Spleen (tissue), 11 donors: Measurements from ENCODE around the gene CARS1. TPM values are rescaled to one million over a fixed set of nuclear protein-coding genes. Genes with fewer than 3 reads are reported as not detected.

Experiments
- DNase-seq: peaks from one replicate; pipeline ENCODE4 v3.0.0-alpha.2; 2020
- H3K27ac ChIP-seq, 8 donors: fragments of 200-600 bp; sonication (generic) in 7 of 8; 1 replicate in 4 of 8; 2 replicates in 4 of 8; pipeline versions ENCODE4 v1.5.0 to v1.8.0; 2016 to 2021; ENCODE audit warnings: inconsistent platforms in 4 of 8, mild to moderate bottlenecking in 4 of 8, moderate library complexity in 1 of 8
- H3K27me3 ChIP-seq, 7 donors: fragments of 200-600 bp; sonication (generic) in 6 of 7; replicated peaks in 1 of 7; 1 replicate in 4 of 7; 2 replicates in 3 of 7; pipeline versions ENCODE4 v1.5.0 to v1.8.0; 2016 to 2021; ENCODE audit warnings: inconsistent platforms in 3 of 7, mild to moderate bottlenecking in 1 of 7
- H3K36me3 ChIP-seq, 6 donors: fragments of 200-600 bp; sonication (generic) in 5 of 6; 1 replicate in 4 of 6; 2 replicates in 2 of 6; pipeline versions ENCODE4 v1.5.0 to v1.8.0; 2016 to 2021; ENCODE audit warnings: inconsistent platforms in 2 of 6
- H3K4me1 ChIP-seq, 6 donors: fragments of 200-600 bp; sonication (generic) in 5 of 6; 1 replicate in 3 of 6; 2 replicates in 3 of 6; pipeline versions ENCODE4 v1.5.0 to v1.8.0; 2016 to 2021; ENCODE audit warnings: inconsistent platforms in 3 of 6
- H3K4me3 ChIP-seq, 8 donors: fragments of 200-600 bp; sonication (generic) in 7 of 8; 1 replicate in 4 of 8; 2 replicates in 4 of 8; pipeline versions ENCODE4 v1.5.0 to v1.8.0; 2016 to 2021; ENCODE audit warnings: inconsistent platforms in 4 of 8, mild to moderate bottlenecking in 4 of 8, moderate library complexity in 2 of 8
- H3K9me3 ChIP-seq, 8 donors: fragments of 200-600 bp; sonication (generic) in 7 of 8; 1 replicate in 4 of 8; 2 replicates in 4 of 8; pipeline versions ENCODE4 v1.5.0 to v1.8.0; 2016 to 2021; ENCODE audit warnings: inconsistent platforms in 4 of 8
- POLR2A ChIP-seq, 3 donors: fragments of 450-650 bp; IDR thresholded peaks; one replicate each; pipeline ENCODE4 v1.5.1; 2017; ENCODE audit warnings: antibody characterized with exemption in 3 of 3, mild to moderate bottlenecking in 1 of 3
- POLR2AphosphoS5 ChIP-seq, 3 donors: sonication (generic); formaldehyde crosslinking; IDR thresholded peaks; one replicate each; pipeline ENCODE4 v1.5.1; 2017; ENCODE audit warnings: antibody characterized with exemption in 3 of 3
- WGBS, 5 donors: extraction: QIAGEN DNeasy Blood & Tissue Kit in 3 of 5; methylation state at CpG; one replicate each; pipeline versions ENCODE4 v1.1.5 to v1.1.7; 2013 to 2018; 5-methylcytosine and 5-hydroxymethylcytosine counted together
- intact Hi-C: fragments of 100-400 bp; cut with DNase I; formaldehyde crosslinking; loops from one replicate; pipeline ENCODE4 v1.15.0; 2023; ENCODE audit warnings: low total_unique reads
- polyA plus RNA-seq, 3 donors: library from polyadenylated mRNA; stranded (reverse); fragments of 200-250 nt; gene quantifications; one replicate each; pipeline ENCODE4 v1.2.1, GENCODE V29; 2013
- total RNA-seq, 7 donors: library from RNA; depleted of rRNA in 3 of 7; stranded (reverse); fragments of >200 nt in 3 of 7; fragmentation: NEBNext Ultra II Directional in 4 of 7; extraction: Animal tissue kit (Norgen Biotek cat#: 25700) in 4 of 7; gene quantifications; one replicate each; pipeline versions ENCODE4 v1.1.0 to v1.2.1, GENCODE V29; 2016 to 2021
- TF ChIP-seq, protein P1 (sequence below), 11 experiments: fragments of 200-600 bp in 7 of 11; fragments of 450-650 bp in 4 of 11; sonication (generic) in 4 of 11; IDR thresholded peaks in 8 of 11; conservative IDR thresholded peaks in 3 of 11; 1 replicate in 7 of 11; 2 replicates in 4 of 11; pipeline versions ENCODE4 v1.4.0 to v1.8.0; 2016 to 2021; ENCODE audit warnings: antibody characterized with exemption in 11 of 11, inconsistent platforms in 4 of 11, mild to moderate bottlenecking in 1 of 11
- donor health status: healthy with polysubstance abuse.
- donor health status: DM: no; HTN: no; CAD: no; lungs with moderate emphysema.
- donor health status: DM: no; HTN: no; CAD: no.
- donor health status: Bipolar disorder and iron deficiency.
- donor health status: healthy.
- donor health status: DM: no; HTN: no; CAD: no.
- donor health status: DM: yes; HTN: yes; CAD: no.

The CARS1 gene
- total and polyA plus RNA-seq, 10 donors = 18.6 to 64.9 (median 37.5) TPM

DNA sequence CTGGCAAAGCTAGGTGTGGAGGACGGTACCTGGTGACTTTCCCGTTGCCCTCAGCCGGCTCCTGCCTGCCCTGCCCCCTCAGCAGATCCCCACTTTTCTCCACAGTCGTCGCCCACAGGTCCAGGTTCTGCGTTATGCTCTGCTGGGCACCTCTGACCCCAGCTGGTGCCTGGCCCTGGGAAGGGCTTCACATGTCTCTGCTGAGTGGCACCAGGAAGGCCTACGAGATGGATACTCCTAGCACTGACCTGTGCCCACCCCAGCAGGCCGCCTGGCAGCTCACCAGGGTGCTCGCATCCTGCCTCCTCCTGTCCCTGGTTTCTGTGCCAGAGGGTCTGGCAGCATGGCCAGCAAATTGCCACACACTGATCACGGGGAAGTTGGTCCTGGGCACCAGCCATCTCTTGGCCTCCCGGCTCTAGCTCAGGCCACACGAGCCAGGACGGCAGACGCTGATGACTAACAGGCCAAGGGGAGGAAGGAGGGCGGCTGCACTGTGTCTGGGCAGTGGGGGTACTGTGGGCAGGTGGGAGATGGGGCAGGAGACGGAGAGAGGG is 13.8 kb downstream of the CARS1 start:
- intact Hi-C loops = no loop called here
- WGBS, 5 donors = 85 to 95% (median 89%) methylated on average over 14 to 16 of the region's 16 CpGs
- Histone ChIP-seq H3K27me3 (no peaks in the 10 kb centered on the region), H3K36me3 (peaks cover 0 to 97% (median 53%) of the 10 kb centered on the region in 6 donors), H3K4me1 (peaks cover 0 to 18% (median 0%) of the 10 kb centered on the region in 6 donors), H3K4me3 (no peak overlapping the region), H3K9me3 (no peaks in the 10 kb centered on the region), H3K27ac (no peak overlapping the region)
- DNase-seq = peak; percentile 64
- TF ChIP-seq POLR2A (IDR thresholded peaks at IDR 0.05) (no peak), POLR2AphosphoS5 (IDR thresholded peaks at IDR 0.05) (peak in 1 of 3 donors; percentile 20)

DNA sequence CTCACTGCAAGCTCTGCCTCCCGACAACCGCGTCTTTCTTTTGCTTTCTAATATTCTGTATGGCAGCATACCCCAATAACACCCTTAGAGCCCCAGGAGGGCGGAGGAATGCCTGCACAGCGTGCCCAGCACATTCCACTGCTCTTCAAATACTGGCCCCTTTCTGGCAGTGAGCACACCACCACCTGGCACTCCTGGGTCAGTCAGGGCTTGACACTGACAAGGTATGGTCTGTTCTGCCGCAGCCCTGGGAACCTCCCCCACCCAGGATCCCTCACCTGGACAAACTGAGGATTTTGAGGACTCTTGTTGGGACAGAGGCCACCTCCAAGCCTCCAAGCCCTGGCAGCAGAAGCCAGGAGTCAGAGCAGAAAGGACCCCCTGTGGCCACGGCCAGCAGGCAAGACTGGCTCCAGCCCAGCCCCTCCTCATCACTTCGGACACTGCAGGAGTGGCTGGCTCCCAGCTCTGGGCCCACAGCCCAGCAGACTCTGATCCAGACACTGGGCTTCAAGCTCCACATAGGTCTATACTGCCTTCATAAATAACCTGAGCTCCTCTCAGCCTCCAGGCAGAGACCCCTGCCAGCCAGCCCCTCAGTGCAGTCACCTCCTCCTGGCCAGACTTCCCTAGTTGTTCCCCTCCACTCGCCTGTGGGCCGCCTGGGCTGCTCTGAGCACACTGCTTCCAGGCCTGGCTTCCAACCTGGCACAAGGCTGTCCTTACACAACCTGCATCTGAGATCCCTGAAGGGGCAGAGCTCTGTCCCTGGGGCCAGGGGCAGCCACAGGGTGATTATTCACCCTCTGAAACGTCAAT is 14.5 kb downstream of the CARS1 start:
- Histone ChIP-seq H3K36me3 (peaks cover 0 to 100% (median 60%) of the 10 kb centered on the region in 6 donors), H3K4me3 (no peak overlapping the region), H3K27me3 (no peaks in the 10 kb centered on the region), H3K9me3 (no peaks in the 10 kb centered on the region), H3K4me1 (peaks cover 0 to 23% (median 2%) of the 10 kb centered on the region in 6 donors), H3K27ac (no peak overlapping the region)
- intact Hi-C loops = no loop called here
- TF ChIP-seq, protein P1, sequence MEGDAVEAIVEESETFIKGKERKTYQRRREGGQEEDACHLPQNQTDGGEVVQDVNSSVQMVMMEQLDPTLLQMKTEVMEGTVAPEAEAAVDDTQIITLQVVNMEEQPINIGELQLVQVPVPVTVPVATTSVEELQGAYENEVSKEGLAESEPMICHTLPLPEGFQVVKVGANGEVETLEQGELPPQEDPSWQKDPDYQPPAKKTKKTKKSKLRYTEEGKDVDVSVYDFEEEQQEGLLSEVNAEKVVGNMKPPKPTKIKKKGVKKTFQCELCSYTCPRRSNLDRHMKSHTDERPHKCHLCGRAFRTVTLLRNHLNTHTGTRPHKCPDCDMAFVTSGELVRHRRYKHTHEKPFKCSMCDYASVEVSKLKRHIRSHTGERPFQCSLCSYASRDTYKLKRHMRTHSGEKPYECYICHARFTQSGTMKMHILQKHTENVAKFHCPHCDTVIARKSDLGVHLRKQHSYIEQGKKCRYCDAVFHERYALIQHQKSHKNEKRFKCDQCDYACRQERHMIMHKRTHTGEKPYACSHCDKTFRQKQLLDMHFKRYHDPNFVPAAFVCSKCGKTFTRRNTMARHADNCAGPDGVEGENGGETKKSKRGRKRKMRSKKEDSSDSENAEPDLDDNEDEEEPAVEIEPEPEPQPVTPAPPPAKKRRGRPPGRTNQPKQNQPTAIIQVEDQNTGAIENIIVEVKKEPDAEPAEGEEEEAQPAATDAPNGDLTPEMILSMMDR (IDR thresholded peaks at IDR 0.05 in 8 of 11, conservative IDR thresholded peaks at IDR 0.05 in 3 of 11) = no peak
- TF ChIP-seq POLR2AphosphoS5 (IDR thresholded peaks at IDR 0.05) = no peak
- no peak for TF ChIP-seq POLR2A (IDR thresholded peaks at IDR 0.05)
- 85 to 92% (median 88%) methylated on average over 10 to 11 of the region's 11 CpGs for WGBS, 5 donors
- peak; percentile 53 for DNase-seq

DNA sequence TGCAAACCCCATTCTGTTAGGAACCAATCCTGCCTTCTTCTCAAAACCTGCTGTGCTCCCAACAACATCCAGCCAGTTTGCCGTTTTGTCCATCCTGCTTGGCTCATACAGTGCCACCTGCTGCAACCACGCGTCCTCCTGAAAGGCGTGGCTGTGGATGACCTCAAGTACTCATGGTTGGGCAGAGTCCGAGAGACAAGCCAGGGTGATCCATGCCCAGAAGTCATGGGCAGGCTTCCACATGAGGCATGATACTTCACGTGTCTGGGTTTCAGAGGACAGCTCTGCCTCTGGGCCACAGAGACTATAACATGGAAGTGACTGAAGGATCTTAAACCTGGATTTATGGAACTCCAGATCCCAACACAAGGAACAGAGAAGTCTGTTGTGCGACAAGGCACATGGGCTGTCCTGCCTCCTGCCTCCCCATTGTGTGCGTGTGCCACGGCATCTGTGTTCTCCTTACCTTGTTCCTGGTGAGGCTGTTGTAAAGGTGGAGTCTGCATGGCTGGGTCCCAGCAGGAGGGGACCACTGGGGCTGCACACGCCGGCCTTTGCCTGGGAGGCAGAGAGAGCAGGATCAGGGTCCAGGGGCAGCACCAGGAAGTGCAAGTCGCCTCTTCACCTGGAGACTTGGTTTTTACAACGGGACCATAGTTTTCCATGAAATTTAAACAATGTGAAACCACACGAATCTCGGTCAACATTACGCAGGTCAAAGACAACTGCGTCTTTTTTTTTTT is 15.4 kb downstream of the CARS1 start:
- Histone ChIP-seq H3K4me3 (no peak overlapping the region), H3K27me3 (no peaks in the 10 kb centered on the region), H3K36me3 (peaks cover 0 to 100% (median 68%) of the 10 kb centered on the region in 6 donors), H3K9me3 (no peaks in the 10 kb centered on the region), H3K27ac (no peak overlapping the region), H3K4me1 (peaks cover 3 to 31% (median 9%) of the 10 kb centered on the region in 6 donors)
- TF ChIP-seq POLR2AphosphoS5 (IDR thresholded peaks at IDR 0.05) (no peak), POLR2A (IDR thresholded peaks at IDR 0.05) (no peak)
- TF ChIP-seq, protein P1 (IDR thresholded peaks at IDR 0.05 in 8 of 11, conservative IDR thresholded peaks at IDR 0.05 in 3 of 11) = no peak
- 92 to 96% (median 94%) methylated on average over 14 to 17 of the region's 17 CpGs for WGBS, 5 donors
- intact Hi-C loops = no loop called here
- peak; percentile 42 for DNase-seq

DNA sequence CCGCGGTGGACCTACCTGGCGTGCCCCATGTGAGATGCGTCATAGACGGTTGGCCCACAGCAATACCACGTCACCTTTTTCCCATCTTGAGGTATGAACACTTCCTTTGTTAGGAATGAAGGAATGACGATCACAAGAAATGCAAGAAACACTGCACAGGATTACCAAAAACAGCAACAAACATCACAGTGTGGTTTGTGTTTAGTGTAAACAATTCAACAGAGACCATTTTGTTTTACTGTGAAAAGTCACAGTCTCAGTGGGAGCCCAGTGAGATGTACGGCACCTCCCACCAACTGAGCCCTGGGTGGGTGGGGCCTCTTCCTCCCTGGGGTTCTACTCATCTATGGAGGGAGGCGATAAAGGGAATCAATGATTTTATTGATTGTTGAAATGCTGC is 16.3 kb downstream of the CARS1 start:
- Histone ChIP-seq H3K4me3 (no peak overlapping the region), H3K36me3 (peaks cover 0 to 100% (median 73%) of the 10 kb centered on the region in 6 donors), H3K9me3 (no peaks in the 10 kb centered on the region), H3K4me1 (peaks cover 8 to 32% (median 19%) of the 10 kb centered on the region in 6 donors), H3K27ac (no peak overlapping the region), H3K27me3 (no peaks in the 10 kb centered on the region)
- DNase-seq = peak; percentile 27
- WGBS, 5 donors = 92 to 98% (median 94%) methylated on average over 9 of the region's 9 CpGs
- intact Hi-C loops = no loop called here
- TF ChIP-seq, protein P1 (IDR thresholded peaks at IDR 0.05 in 8 of 11, conservative IDR thresholded peaks at IDR 0.05 in 3 of 11) = no peak
- TF ChIP-seq POLR2A (IDR thresholded peaks at IDR 0.05) = no peak
- no peak for TF ChIP-seq POLR2AphosphoS5 (IDR thresholded peaks at IDR 0.05)
